Measurements from ENCODE around the gene FTO.

DNA sequence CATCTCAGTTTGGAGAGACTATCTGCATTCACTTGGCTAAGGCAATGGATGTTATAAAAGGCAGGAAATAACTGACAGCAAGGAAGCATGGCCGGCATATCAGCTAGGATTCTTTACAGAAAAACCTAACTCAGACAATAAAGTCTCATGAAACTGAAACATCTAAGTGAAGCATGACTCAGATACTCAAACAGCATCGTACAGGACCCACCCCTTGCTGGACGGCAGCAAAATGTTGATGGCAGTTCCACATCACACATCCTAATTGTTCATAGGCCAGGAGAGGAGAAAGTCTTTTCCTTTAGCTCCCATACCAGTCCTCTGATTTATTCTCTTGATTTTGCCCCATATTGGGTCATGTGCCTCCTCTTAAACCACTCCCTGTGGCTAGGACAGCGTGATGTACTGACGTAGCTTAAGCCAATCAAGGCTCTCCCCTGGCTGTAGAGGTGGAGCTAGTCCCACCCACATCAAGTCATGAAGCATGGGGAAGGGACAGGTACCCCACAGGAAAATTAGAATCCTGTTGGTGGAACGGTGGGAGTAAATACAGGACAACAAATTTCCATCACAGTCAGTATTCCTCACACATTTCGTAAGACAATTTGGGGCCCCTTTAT is 403.7 kb downstream of the FTO start:
- TF ChIP-seq, protein P1, sequence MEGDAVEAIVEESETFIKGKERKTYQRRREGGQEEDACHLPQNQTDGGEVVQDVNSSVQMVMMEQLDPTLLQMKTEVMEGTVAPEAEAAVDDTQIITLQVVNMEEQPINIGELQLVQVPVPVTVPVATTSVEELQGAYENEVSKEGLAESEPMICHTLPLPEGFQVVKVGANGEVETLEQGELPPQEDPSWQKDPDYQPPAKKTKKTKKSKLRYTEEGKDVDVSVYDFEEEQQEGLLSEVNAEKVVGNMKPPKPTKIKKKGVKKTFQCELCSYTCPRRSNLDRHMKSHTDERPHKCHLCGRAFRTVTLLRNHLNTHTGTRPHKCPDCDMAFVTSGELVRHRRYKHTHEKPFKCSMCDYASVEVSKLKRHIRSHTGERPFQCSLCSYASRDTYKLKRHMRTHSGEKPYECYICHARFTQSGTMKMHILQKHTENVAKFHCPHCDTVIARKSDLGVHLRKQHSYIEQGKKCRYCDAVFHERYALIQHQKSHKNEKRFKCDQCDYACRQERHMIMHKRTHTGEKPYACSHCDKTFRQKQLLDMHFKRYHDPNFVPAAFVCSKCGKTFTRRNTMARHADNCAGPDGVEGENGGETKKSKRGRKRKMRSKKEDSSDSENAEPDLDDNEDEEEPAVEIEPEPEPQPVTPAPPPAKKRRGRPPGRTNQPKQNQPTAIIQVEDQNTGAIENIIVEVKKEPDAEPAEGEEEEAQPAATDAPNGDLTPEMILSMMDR (IDR thresholded peaks at IDR 0.05) = no peak
- no peak for TF ChIP-seq EP300 (IDR thresholded peaks at IDR 0.05)

Data from tibial nerve (tissue), 4 donors.